ENCODE measurements around the gene MTHFD1L.

DNA sequence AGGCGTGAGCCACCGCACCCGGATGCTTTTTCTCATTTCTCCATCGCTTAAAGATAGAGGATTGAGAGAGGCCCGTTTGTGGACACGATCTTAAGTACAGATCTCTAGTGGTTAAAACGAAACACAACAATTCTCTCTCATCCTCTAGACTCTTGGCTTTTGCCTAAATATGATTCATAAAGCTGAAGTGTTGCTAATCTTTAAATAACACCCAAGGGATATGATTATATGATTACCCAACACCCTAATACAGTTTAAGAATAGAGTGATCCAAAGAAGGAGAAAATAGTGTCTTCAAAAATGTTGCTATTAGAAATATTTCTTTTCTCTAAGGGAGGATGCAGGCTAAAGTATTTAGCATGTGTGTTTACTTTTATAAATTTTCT, 50.4 kb downstream of the MTHFD1L start:
- TF ChIP-seq, protein P1, sequence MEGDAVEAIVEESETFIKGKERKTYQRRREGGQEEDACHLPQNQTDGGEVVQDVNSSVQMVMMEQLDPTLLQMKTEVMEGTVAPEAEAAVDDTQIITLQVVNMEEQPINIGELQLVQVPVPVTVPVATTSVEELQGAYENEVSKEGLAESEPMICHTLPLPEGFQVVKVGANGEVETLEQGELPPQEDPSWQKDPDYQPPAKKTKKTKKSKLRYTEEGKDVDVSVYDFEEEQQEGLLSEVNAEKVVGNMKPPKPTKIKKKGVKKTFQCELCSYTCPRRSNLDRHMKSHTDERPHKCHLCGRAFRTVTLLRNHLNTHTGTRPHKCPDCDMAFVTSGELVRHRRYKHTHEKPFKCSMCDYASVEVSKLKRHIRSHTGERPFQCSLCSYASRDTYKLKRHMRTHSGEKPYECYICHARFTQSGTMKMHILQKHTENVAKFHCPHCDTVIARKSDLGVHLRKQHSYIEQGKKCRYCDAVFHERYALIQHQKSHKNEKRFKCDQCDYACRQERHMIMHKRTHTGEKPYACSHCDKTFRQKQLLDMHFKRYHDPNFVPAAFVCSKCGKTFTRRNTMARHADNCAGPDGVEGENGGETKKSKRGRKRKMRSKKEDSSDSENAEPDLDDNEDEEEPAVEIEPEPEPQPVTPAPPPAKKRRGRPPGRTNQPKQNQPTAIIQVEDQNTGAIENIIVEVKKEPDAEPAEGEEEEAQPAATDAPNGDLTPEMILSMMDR (IDR thresholded peaks at IDR 0.05; ENCODE audit: extremely low read depth in 1 of 2, insufficient read depth in 1 of 2, low read depth in 1 of 2, low read length in 2 of 2): no peak
- TF ChIP-seq FOS (IDR thresholded peaks at IDR 0.05; ENCODE audit: borderline replicate concordance, insufficient read depth, low read length): no peak
